Measurements from ENCODE around the gene UCMA. TPM values are rescaled to one million over a fixed set of nuclear protein-coding genes. Genes with fewer than 3 reads are reported as not detected.

Gene UCMA
- total RNA-seq, 1 experiment from 2014 or later = not detected

GRCh38 chr10:13191362-13191761 lies 42.8 kb downstream of the UCMA start:
- no peak for TF ChIP-seq ZNF274 (IDR thresholded peaks at IDR 0.05; ENCODE audit: low read depth, low read length)
- TF ChIP-seq, protein P1, sequence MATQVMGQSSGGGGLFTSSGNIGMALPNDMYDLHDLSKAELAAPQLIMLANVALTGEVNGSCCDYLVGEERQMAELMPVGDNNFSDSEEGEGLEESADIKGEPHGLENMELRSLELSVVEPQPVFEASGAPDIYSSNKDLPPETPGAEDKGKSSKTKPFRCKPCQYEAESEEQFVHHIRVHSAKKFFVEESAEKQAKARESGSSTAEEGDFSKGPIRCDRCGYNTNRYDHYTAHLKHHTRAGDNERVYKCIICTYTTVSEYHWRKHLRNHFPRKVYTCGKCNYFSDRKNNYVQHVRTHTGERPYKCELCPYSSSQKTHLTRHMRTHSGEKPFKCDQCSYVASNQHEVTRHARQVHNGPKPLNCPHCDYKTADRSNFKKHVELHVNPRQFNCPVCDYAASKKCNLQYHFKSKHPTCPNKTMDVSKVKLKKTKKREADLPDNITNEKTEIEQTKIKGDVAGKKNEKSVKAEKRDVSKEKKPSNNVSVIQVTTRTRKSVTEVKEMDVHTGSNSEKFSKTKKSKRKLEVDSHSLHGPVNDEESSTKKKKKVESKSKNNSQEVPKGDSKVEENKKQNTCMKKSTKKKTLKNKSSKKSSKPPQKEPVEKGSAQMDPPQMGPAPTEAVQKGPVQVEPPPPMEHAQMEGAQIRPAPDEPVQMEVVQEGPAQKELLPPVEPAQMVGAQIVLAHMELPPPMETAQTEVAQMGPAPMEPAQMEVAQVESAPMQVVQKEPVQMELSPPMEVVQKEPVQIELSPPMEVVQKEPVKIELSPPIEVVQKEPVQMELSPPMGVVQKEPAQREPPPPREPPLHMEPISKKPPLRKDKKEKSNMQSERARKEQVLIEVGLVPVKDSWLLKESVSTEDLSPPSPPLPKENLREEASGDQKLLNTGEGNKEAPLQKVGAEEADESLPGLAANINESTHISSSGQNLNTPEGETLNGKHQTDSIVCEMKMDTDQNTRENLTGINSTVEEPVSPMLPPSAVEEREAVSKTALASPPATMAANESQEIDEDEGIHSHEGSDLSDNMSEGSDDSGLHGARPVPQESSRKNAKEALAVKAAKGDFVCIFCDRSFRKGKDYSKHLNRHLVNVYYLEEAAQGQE (IDR thresholded peaks at IDR 0.05; ENCODE audit: low read depth) = no peak
- TF ChIP-seq FOSL1 (IDR thresholded peaks at IDR 0.05; ENCODE audit: low read depth) = no peak
- TF ChIP-seq POLR2AphosphoS5 (IDR thresholded peaks at IDR 0.05; ENCODE audit: low read depth, low read length) = no peak
- no peak for TF ChIP-seq EZH2phosphoT487 (IDR thresholded peaks at IDR 0.05; ENCODE audit: borderline replicate concordance)
- TF ChIP-seq, protein P2, sequence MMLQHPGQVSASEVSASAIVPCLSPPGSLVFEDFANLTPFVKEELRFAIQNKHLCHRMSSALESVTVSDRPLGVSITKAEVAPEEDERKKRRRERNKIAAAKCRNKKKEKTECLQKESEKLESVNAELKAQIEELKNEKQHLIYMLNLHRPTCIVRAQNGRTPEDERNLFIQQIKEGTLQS (IDR thresholded peaks at IDR 0.05) = no peak
- no peak for TF ChIP-seq ELF1 (IDR thresholded peaks at IDR 0.05; ENCODE audit: borderline replicate concordance, low read depth)
- no peak for TF ChIP-seq JUND (IDR thresholded peaks at IDR 0.05)
- TF ChIP-seq RAD21 (IDR thresholded peaks at IDR 0.05; ENCODE audit: low read depth) = no peak
- TF ChIP-seq POLR2A (IDR thresholded peaks at IDR 0.05; ENCODE audit: borderline replicate concordance, extremely low read depth, insufficient read depth, insufficient read length) = no peak
- TF ChIP-seq TCF7L2 (IDR thresholded peaks at IDR 0.05; ENCODE audit: borderline replicate concordance, extremely low read depth, insufficient read depth, insufficient read length) = no peak
- no peak for TF ChIP-seq SRF (IDR thresholded peaks at IDR 0.05; ENCODE audit: low read depth)
- ChIA-PET POLR2A (no interaction called here), RAD21 (ENCODE audit: low non-redundant PET in 1 of 2, low total read pairs in 2 of 2, uncharacterized antibody in 2 of 2, unreplicated experiment in 2 of 2) (no interaction called here), CTCF (no interaction called here)
- DNase-seq (ENCODE audit: low read depth, low spot score) = no peak
- ATAC-seq = no peak
- Histone ChIP-seq H3K4me2 (ENCODE audit: low read length) (no peak overlapping the region), H3K9me3 (ENCODE audit: control insufficient read depth in 1 of 2, insufficient read depth in 1 of 2, low read depth in 1 of 2, low read length in 2 of 2) (no peaks in the 10 kb centered on the region), H3K9ac (ENCODE audit: low read length) (no peak overlapping the region), H3K79me2 (ENCODE audit: insufficient read depth, low read length) (no peaks in the 10 kb centered on the region), H3K27me3 (ENCODE audit: insufficient read depth, low read length) (no peaks in the 10 kb centered on the region), H3K4me3 (replicated peaks in 1 of 2; ENCODE audit: low read depth in 1 of 2, low read length in 2 of 2) (no peak overlapping the region), H4K20me1 (ENCODE audit: insufficient read depth) (no peaks in the 10 kb centered on the region), H3K4me1 (ENCODE audit: control insufficient read depth in 1 of 2, insufficient read depth in 2 of 2, low read length in 2 of 2) (no peaks in the 10 kb centered on the region), H3K9me2 (ENCODE audit: insufficient read depth) (no peaks in the 10 kb centered on the region), H2AFZ (ENCODE audit: low read depth, low read length, poor library complexity, severe bottlenecking) (no peak overlapping the region), H3K36me3 (ENCODE audit: control insufficient read depth in 1 of 2, insufficient read depth in 2 of 2, low read length in 2 of 2) (peaks cover 44 to 59% of the 10 kb centered on the region in 2 experiments), H3K27ac (ENCODE audit: low read depth, low read length) (no peak overlapping the region)
- intact Hi-C loops (cut with micrococcal nuclease) = no loop called here
- BruUV-seq (replicated peaks) = no TSS peak

Measured in HCT116 (cell line).